PC-9 (cell line): ENCODE results near the gene RTKN2.
"Not testable (repeated sequence)": the region's sequence is repeated elsewhere in the genome, so short reads cannot be mapped to it uniquely, and the experiment has no call there.

Experiments used
- CTCF ChIP-seq: fragments of 200-600 bp; sonication (generic); conservative IDR thresholded peaks from 2 replicates; pipeline ENCODE4 v1.6.1; 2017; ENCODE audit warnings: mixed run types, antibody characterized with exemption, mild to moderate bottlenecking, moderate library complexity
- EZH2 ChIP-seq: fragments of 200-600 bp; sonication (generic); IDR thresholded peaks from 2 replicates; pipeline ENCODE4 v1.8.0; 2017; ENCODE audit warnings: antibody characterized with exemption, low read depth

GRCh38 chr10:62241521-62241920 lies 27.1 kb downstream of the RTKN2 start:
- TF ChIP-seq CTCF, EZH2: not testable (repeated sequence)
